ENCODE measurements around the gene TBC1D19.

Gene TBC1D19

DNA sequence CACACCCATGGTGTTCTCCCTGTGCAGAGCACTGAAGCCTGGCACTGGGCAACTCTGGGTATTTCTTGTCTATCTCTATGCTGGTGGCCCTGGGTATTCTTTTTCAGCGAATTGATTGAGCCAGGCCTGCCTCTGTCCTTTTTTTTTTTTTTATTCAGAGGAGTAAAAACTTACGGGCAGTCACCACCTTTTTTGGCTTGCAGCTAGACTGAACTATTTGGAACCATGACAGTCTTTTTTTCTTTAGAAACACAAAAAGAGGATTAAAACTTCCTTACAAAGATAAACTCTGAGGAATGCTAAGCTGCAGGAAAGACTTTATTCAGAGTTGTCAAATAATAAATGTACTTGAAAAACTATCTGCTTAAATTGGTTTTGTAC, 157.6 kb downstream of the TBC1D19 start:
- no peak for DNase-seq

DNA sequence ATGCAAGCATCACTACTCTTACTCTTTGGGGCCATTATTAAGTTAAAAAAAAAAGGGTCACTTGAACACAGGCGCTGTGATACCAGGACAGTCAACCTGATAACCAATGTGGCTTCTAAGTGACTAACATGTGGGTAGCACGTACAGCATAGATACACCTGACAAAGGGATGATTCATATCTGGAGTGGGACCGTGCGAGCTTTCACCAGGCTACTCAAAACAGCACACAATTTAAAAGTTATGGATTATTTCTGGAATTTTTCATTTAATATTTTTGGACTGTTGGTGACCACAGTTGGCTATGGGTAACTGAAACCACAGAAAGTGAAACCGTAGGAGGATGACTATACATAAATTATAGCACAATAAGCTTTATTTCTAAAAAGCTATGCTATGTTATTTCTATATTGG, 162.9 kb downstream of the TBC1D19 start:
- DNase-seq = no peak

DNA sequence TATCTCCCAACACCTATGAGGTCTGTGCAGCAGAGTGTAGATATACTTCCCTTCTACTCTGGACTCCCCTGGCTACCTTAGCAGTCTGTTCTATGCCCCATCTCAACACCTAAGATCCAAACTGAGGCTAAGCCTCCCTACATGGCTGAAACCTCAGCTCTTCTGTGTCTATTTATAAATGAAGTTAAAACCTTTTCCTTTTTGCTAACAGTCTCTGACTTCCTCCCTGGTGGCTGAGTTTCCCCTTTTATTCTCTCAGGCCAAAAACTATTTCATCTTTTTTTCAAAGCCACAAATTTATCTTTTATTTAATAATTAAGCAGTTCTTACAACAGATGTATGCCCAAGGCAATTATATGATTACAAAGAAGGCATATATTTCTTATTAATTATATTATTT, 164.9 kb downstream of the TBC1D19 start:
- no peak for DNase-seq

DNA sequence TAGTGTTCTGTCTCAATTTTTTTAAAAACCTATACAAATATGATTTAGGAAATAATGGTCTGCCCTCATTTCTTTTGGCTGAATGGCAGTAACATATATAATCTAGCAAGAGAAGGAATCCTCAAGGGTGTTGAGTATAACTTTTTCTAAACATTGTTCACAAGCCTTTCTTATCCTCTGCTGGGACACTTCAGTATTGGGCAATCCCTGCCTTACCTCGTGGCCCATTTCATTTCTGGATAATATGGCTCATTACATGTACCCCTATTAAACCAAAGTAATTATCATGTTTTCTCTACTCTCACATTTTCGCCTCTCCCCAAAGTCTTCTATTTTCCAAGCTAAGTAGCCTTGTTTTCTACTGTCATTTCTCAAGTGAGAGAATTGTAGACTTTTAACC, 166.0 kb downstream of the TBC1D19 start:
- DNase-seq = no peak

DNA sequence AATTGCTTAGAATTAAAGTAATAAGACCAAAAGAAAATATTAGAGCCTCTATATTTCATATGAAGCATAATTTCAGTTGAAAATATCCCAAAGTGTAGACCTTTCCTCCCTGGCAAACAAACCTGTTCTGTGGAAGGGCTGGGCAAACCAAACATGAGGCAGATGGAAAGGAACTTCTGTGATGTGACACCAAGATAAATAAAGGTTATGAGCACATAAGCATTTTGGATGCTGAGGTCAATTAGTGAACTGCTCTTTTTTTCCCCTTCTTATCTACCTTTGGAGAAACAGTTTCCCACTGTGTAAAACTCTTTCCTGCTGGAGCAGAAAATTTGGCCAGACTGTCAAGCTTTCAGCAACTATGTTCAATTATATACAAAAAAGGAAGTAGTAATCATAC, 167.1 kb downstream of the TBC1D19 start:
- no peak for DNase-seq

DNA sequence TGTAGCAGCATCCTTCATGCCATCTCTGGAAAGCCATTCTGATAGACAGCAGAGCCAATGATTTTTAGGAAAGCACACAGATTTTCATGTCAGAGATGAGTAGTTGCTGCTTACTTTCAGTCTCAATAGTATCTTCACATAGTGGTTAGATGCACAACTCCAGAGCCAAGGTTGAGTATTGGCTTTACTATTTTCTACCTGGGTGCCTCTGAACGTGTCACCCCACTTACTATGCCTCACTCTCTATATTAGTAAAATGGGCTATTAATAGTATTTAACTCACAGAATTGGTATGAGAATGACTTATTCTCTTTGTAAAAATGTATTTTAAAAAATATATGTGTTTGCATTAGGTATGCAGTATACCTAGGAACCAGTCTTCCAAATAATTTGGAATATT, 168.0 kb downstream of the TBC1D19 start:
- no peak for DNase-seq

DNA sequence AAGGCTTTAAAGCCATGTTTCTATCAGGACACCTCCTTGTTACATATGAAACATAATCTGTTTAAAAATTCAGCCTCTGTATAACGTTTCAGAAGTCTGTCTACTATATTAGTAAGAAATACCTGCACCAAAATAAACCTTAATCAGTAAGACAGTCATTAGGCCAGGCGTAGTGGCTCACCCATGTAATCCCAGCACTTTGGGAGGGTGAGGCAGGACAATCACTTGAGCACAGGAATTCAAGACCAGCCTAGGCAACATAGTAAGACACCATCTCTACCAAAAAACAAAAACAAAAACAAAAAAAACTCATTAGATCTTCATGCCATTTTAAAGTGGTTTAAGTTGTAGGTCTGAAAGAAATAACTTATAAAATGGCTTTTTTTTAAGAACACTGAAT, 169.3 kb downstream of the TBC1D19 start:
- DNase-seq = no peak

DNA sequence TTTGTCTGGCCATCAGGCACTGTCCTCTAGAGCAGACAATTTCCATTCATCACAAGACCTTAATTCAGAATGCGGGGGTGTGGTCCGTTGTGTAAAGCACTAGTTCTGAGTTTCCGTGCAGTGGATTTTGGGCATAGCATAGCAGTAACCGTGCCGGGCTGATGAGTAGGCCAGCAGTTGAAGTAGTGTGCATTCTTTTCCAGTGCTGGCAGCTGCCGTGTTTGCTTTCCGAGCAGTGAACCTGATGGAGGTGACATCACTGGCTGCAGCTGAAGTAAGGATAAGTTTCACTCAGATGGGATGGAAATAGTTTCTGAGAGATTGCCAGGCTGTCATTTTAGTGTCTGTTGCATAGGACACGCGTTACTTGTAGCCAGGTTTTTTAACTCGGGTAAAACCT, 169.7 kb downstream of the TBC1D19 start:
- DNase-seq = no peak

DNA sequence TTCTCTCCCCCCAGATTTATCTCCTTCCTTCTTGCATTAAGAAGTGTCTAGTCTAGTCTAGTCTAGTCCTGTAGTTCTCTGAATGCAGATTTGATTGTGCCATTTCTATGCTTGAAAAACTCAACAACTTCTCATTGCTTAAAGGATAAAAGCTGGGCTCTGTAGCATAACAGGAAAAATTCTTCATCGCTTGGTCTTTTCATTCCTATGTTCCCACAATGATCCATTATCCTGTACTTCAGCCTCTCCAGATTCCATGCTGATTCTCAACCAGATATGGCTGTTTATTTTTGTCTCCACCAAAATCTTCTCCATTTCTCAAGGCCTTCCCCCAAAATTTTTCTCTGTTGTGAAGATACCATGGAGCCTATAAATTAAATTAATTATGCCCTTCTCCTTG, 173.9 kb downstream of the TBC1D19 start:
- no peak for DNase-seq

DNA sequence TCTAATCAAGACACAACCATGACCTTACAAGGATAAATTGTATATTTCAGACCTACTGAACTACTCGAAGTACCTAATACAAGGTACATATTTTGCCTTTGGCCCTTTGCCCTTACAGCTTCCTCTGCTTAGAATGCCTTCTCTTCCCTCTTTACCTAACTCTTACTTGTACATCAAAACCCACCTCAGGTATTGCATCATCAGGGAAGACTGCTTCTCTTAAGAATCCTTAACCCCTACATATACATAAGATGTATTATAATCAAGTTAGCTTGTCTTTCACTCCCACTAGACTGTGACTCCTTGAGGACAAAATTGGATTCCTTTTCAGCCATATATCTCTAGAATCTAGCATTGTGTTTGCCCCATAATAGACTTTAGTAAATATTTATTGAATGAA, 175.0 kb downstream of the TBC1D19 start:
- no peak for DNase-seq

DNA sequence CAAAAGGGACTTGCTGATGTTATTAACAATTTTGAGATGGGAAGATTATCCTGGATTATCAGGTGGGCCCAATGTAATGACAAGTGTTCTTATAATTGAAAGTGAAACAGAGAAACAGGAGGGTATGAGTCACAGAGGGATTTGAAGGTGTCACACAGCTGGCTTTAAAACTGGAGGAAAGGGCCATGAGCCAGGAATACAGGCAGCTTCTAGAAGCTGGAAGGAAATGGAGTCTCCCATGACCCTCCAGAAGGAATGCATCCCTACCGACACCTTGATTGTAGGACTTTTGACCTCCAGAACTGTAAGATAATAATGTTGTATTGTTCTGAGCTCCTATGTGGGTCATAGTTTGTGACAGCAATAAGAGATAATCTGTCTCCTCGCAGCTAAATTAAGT, 178.8 kb downstream of the TBC1D19 start:
- DNase-seq = no peak

DNA sequence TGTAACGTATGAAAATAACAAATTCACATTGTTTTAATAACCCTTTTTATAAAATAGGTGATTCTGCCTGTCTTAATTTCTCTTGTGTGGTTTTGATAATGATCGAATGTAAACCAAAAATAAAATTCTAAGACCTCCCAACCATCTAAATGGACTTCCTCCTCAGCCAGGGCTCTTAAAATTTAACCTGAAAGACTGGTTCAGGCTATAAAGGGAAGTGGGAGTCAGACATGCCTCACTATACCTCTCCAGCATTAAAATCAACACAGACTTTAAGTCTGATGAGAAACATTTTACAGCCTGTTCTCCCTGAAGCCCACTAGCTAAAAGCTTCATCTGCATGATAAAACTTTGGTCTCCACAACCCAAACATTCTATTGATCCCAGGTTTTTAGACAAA, 179.2 kb downstream of the TBC1D19 start:
- no peak for DNase-seq

DNA sequence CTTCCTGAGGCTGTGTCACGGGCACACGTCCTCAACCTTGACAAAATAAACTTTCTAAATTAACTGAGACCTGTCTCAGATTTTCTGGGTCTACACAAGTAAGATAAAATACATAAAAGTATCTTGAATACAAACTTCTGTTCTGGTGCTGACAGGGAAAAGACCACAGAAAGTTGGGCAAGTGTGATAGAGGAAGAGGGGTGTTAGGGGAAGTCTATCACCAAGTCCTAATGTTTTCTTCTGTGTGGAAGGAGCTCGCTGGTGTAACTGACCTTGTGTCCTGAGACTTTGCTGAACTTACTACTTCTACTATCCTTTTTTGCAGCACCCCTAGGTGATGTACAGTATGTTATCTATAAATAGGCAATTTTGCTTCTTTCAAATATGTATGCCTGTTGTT, 179.8 kb downstream of the TBC1D19 start:
- no peak for DNase-seq

DNA sequence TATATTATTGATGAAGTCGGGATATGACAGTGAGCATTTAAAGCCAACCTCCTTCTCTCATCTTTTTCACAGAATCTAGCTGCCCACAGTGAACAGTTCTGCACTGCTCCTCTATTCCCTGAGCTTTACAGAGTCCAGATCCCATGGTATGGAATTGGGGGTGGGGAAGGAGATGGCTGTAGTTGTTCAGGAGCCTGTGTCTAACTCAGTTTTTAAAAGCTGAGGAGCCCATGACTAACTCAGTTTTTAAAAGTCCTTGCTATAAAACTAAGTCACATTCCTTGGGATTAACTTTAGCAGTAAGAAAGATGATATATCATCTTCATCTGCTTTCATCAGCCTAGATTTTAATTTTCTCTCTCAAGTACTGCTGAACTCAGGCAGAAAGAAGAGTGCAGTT, 180.3 kb downstream of the TBC1D19 start:
- no peak for DNase-seq

DNA sequence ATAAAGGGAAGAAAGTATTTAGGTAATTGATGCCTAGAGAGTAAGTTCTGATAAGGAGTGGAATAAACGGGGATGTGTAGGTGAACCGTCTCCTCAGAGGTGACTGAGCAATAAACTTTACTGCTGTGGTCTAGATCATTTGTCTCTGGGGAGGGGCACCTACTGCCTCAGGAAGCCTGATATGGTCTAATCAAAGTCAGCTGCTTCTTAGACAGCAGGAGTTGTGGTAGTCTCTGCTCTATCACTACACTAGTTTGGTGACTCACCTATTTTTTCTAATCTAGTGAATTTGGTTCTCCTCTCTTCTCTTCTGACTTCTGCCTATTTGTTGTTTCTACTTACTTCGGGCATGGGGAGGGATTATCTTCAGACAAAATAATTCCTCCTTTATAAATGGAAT, 181.6 kb downstream of the TBC1D19 start:
- DNase-seq = no peak

DNA sequence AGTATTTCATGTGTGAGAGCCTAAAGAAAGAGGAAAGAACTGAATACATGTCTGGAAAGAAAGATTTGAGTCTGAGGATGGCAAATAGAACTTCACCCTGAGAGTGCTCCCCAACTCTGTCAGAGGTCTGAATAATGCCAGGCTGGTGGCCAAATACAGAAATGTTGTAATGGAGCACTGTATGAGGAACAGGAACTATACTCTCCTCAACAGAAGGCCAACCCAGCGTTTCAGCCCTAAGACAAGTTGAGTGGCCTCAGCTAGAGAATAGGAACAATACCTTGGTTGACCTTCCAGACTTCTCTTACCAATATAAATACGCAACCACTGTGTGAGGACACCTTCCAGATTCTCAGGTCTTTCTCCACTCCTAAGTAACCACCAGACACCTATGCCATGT, 182.3 kb downstream of the TBC1D19 start:
- no peak for DNase-seq

DNA sequence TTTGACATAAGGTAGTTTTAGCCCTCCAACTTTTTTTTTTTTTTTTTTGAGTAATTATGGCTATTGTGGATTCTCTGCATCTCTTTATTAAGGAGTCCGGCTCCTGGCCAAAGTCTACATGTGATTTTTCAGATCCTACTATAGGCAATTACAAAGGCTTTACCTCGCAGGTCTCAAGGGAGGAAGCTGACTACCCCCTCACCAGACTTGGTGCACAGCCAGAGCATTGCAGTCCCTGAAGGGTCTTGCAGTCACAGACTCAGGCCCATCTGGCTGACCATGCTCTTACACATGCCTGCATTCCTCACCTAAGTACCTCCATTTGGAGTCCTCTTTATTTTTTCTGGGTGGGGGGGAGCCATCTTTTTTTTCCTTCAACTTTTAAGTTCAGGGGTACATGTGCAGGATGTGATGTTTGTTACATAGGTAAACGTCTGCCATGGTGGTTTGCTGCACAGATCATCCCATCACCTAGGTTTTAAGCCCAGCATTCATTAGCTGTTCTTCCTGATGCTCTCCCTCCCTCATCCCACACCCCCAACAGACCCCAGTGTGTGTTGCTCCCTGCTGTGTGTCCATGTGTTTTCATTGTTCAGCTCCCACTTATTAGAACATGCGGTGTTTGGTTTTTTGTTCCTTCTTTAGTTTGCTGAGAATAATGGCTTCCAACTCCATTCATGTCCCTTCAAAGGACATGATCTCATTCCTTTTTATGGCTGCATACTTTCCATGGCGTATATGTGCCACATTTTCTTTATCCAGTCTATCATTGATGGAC, 188.4 kb downstream of the TBC1D19 start:
- no peak for DNase-seq

DNA sequence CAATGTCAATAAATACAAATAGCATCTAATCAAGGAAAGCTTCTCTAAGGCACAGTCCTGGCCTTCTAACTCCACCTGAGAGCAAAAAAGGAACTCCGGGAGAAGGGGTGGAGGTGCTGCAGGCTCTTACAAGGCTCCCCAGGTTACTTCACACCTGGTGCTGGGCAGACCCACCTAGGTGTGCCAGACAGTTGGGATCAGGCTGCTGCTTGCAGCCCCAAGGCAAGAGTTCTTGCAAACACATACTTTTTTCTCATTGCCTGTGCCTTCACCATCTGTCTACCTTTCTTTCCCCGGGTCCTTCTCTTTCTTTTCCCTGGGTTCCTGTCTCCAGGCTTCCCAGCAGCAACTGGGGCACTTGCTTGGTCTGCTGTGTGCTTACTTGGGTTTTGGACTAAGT, 195.3 kb downstream of the TBC1D19 start:
- no peak for DNase-seq

DNA sequence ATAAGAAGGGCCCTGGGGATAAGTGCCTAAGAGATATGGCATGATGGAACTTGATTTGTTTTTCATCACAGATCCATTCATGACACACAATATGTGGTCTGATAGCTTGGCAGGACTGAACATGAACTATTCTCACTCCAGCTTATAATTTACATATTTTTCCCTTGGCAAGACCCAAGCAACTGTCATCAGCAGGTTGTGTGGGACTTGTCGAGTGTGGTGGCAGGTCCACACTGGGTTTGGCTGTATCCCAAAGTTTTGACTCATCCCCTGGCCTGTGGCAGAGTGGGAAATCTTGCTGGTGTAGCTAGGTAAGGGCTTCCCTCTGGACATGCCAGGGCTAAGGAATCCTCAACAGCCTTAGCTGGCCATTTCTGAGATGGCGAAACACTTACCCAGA, 195.8 kb downstream of the TBC1D19 start:
- no peak for DNase-seq

DNA sequence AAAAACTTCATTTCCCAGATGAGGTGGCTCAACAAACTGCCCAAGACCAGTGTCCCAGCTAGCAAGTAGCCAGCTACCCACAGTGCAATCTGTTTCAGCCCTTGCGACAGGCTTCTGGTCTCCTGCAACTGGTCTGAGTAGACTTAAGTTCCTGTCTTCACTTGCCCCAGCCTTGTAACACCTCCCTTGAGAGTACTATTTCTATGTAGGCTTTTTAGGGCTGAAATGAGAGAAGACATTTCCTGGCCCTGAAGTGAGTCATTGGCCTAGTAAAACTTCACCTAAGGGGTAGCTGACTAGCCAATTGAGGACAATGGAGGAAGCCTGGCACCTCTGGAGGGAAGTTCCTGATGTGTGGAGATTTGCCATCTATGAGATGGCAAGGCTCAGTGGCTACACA, 196.7 kb downstream of the TBC1D19 start:
- DNase-seq = no peak

DNA sequence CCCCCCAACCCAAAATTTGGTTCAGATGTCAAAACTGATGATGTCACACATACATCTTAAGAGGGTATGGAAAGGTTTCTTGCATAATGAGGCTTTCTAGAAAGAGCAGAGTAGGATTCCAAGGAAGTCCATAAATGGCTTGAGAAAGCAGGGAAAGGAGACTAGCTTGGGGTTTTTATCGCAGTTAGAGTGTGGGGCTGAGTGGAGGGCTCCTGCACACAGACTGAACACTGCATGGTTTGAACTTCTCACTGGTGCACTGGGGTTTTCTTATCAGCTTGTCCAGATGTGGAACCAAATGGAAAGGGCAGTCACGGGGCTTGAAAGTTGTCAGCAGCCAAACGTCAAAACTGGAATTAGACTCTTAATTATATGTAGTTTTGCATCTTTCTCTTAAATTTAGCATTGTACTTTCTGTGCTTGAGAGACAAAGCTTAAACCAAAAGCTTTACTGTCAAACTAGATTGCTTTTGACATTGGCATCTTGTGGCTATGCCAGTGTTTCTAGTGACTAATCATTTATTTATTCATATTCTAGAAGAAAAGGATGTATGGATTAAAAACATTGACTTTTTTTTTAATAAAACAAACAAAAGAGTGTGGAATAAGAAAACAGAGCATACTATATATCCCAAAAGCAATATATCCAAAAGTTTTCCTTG, 198.4 kb downstream of the TBC1D19 start:
- no peak for DNase-seq

DNA sequence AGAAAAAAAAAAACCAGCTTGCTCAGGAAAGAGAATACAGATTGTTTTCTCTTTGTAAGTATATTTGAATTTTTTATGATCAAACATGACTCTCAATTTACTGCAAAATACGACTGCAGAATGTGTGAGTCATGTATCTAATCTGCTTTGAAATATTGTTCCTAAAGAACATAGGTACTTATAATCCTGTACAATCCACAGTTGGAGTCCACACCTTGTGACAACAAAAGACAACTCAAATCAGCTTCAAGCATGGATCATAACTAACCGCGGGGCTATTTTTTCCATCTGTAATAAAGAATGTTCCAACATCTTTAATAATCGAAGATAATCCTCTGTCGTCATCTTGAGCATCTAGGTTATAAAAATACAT, 198.9 kb downstream of the TBC1D19 start:
- no peak for DNase-seq

DNA sequence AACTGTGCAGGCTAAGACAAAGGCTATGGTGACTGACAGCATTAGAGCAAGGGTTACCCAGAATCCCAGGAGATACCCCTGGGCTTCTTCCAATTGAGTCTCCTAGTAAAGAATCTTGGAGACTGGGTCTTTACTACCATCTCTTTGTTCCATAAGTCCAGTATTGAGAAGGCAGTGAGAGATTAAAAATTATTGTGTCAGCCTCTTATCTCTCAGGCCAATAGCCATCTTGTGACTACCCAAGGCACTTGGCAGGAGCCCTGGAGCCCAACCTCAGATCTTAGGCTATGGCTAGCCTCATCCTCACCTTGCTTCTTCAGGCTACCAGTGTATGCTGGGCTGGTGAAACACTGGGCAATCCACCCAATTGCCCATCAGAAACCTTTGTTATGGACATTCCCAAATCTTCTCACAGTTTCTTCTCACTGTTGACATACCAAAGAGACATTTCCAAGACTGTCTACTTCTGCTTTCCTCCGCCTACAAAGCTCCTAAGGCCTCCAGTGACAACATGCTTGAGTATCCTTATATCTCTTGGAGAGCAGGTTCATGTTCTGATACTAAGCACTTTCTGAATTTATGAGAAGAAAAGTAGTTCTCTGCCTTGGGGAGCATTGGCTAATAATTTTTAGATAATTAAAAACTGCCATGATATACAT, 200.5 kb downstream of the TBC1D19 start:
- no peak for DNase-seq

DNA sequence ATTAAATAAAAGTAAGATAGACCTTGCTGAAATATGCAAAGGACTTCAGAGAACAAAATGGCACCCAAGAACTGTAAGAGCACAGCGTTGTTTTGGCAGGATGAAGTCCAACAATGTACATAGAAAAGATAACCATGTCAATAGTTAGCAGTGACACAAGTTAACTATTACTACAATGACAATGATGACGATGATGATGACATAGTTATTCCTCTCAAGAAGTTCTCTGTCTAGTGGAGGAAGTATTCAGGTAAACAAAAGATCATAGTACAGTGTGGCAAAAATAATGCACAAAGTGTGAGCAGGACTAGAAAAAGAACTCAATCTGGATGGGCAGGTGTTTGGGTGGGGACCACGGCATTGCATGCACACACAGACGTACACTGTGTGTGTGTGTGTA, 201.4 kb downstream of the TBC1D19 start:
- DNase-seq = no peak

DNA sequence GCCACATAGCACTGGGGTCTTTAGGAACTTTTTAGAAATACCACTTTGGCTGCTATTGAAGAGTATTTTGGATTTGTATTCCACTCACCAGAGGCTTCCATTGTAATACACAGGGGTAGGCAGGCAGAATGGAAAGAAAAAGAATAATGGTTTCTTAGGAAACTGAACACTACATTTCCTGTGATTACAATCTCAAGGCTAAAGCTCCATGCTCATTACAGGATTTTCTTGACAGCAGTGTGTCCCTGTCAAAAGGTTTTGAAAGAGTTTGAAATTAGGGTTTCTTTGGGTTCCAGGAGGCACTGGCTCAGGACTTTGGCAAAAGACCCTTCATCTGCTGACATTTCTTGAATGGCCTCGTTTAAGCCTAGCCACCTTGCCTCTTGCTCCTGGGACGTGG, 201.9 kb downstream of the TBC1D19 start:
- no peak for DNase-seq
